ENCODE measurements around the gene TNK1. TPM values are rescaled to one million over a fixed set of nuclear protein-coding genes. Genes with fewer than 3 reads are reported as not detected.

The TNK1 gene
- total and polyA plus RNA-seq, 12 donors, result 1.1 to 4.4 (median 2.1) TPM

- Histone ChIP-seq H3K27me3 (no peaks in the 10 kb centered on the region), H3K9me3 (no peaks in the 10 kb centered on the region), H3K4me3 (no peak overlapping the region), H3K27ac (peak overlapping the region in 5 of 10 donors; percentile 98 to 100 (median 99)), H3K36me3 (peaks cover 0 to 32% (median 0%) of the 10 kb centered on the region in 9 donors), H3K4me1 (peaks cover 4 to 41% (median 35%) of the 10 kb centered on the region in 9 donors)
- intact Hi-C loops (cut with DNase I), result loop anchor here in 4 of 10 donors (2.0 to 5.0 kb wide), 3 partner anchors 51 to 68 kb away; partner anchors contain the start of gene SLC2A4 (in 4 of the 4)
- DNase-seq, result no peak
- 64 to 77% methylated on average over 18 to 19 of the region's 19 CpGs for WGBS, 2 donors
- no peak for ATAC-seq
- no peak for TF ChIP-seq CTCF (IDR thresholded peaks at IDR 0.05)
Measured at GRCh38 chr17:7348478-7349242, 32.2 kb upstream of the TNK1 start.

- peak in 7 of 9 donors; percentile 44 to 69 (median 59) for TF ChIP-seq CTCF (IDR thresholded peaks at IDR 0.05)
- H3K27me3 ChIP-seq, result no peaks in the 10 kb centered on the region
- H3K4me3 ChIP-seq, result peak within 1 kb of the TSS; percentile 73 to 91 (median 84)
- H3K9me3 ChIP-seq, result no peaks in the 10 kb centered on the region
- peak within 1 kb of the TSS; percentile 96 to 100 (median 99) for H3K27ac ChIP-seq
- WGBS, 2 donors, result 0 to 1% methylated on average over 78 to 91 of the region's 91 CpGs
- intact Hi-C loops (cut with DNase I), result loop anchor here (1.0 to 10.0 kb wide), 13 partner anchors 40 to 333 kb away; partner anchors contain the start of genes FGF11 (in 5 of the 10), TMEM102 (in 5 of the 10), PLSCR3 (in 4 of the 10) and SENP3 (in 4 of the 10)
- peaks cover 0 to 15% (median 0%) of the 10 kb centered on the region in 9 donors for H3K36me3 ChIP-seq
- ATAC-seq, result peak; percentile 70 to 84 (median 80)
- peak; percentile 91 to 93 for DNase-seq
- H3K4me1 ChIP-seq, result peaks cover 8 to 65% (median 46%) of the 10 kb centered on the region in 9 donors
Measured at GRCh38 chr17:7351665-7352502, 29.0 kb upstream of the TNK1 start, which contains the start of gene KCTD11. TSS of gene KCTD11 (plus strand) at chr17:7352162.

GRCh38 chr17:7352503-7352889, 28.4 kb upstream of the TNK1 start:
- H3K27ac ChIP-seq, result peak overlapping the region; percentile 96 to 100 (median 99)
- intact Hi-C loops (cut with DNase I), result loop anchor here (5.0 to 10.0 kb wide), 10 partner anchors 40 to 332 kb away; partner anchors contain the start of genes FGF11 (in 5 of the 10), TMEM102 (in 5 of the 10), SENP3 (in 4 of the 10) and PLSCR3 (in 2 of the 10)
- peak in 3 of 9 donors; percentile 5 to 59 (median 26) for TF ChIP-seq CTCF (IDR thresholded peaks at IDR 0.05)
- DNase-seq (no peak), ATAC-seq (no peak)
- peaks cover 0 to 9% (median 0%) of the 10 kb centered on the region in 9 donors for H3K36me3 ChIP-seq
- no peaks in the 10 kb centered on the region for H3K27me3 ChIP-seq
- WGBS, 2 donors, result 30 to 31% methylated on average over 10 of the region's 10 CpGs
- H3K4me1 ChIP-seq, result peaks cover 8 to 65% (median 46%) of the 10 kb centered on the region in 9 donors
- H3K4me3 ChIP-seq, result peak overlapping the region; percentile 73 to 91 (median 84)
- no peaks in the 10 kb centered on the region for H3K9me3 ChIP-seq
